H1 (cell line): ENCODE results near the gene CHAC2. TPM values are rescaled to one million over a fixed set of nuclear protein-coding genes. Genes with fewer than 3 reads are reported as not detected.

Source experiments
- CTCF ChIA-PET: fragments of 300-600 bp; sonication (Branson Sonifier 250); formaldehyde crosslinking; loops from one replicate; lab custom pipeline; 2021; ENCODE audit not compliant: partially characterized antibody; lab: Charles Lee
- POLR2A ChIA-PET: fragments of 300-600 bp; sonication (Branson Sonifier 250); formaldehyde crosslinking; loops from one replicate; lab custom pipeline; 2021; ENCODE audit warnings: inconsistent platforms; ENCODE audit not compliant: partially characterized antibody; lab: Charles Lee
- DNase-seq, 2 experiments: peaks; one replicate each; pipeline versions ENCODE4 v3.0.0 to v3.0.0-alpha.2; 2010 to 2022; ENCODE audit warnings: low spot score in 2 of 2, low read depth in 1 of 2, mixed read lengths in 1 of 2
- FAIRE-seq: peaks from 2 replicates; lab custom pipeline; 2011; peaks lifted over from hg19 to GRCh38; lab: Jason Lieb, UNC
- H2AFZ ChIP-seq: 2 replicates; pipeline ENCODE4 v1.8.1; 2012; ENCODE audit warnings: low read length, inconsistent platforms
- H2AK5ac ChIP-seq: 2 replicates; pipeline ENCODE4 v1.6.1; 2013; ENCODE audit warnings: low read depth, low read length
- H2BK120ac ChIP-seq: replicated peaks from 2 replicates; pipeline ENCODE3; 2013; ENCODE audit warnings: low read depth, low read length, inconsistent platforms
- H2BK12ac ChIP-seq: 2 replicates; pipeline ENCODE4 v1.6.1; 2013; ENCODE audit warnings: low read depth, low read length
- H2BK15ac ChIP-seq: 2 replicates; pipeline ENCODE4 v1.6.1; 2013; ENCODE audit warnings: low read length
- H2BK20ac ChIP-seq: 2 replicates; pipeline ENCODE4 v1.6.1; 2013; ENCODE audit warnings: low read length
- H2BK5ac ChIP-seq: 2 replicates; pipeline ENCODE4 v1.6.1; 2013; ENCODE audit warnings: low read depth, low read length
- H3K14ac ChIP-seq: 2 replicates; pipeline ENCODE4 v1.6.1; 2013; ENCODE audit warnings: inconsistent platforms; ENCODE audit not compliant: insufficient read length
- H3K18ac ChIP-seq: 2 replicates; pipeline ENCODE4 v1.6.1; 2013; ENCODE audit warnings: low read length; ENCODE audit errors: extremely low read depth
- H3K23ac ChIP-seq: 2 replicates; pipeline ENCODE4 v1.6.1; 2013; ENCODE audit warnings: inconsistent platforms; ENCODE audit not compliant: insufficient read length
- H3K23me2 ChIP-seq: 2 replicates; pipeline ENCODE4 v1.6.1; 2013; ENCODE audit warnings: low read depth, low read length
- H3K27ac ChIP-seq: 2 replicates; pipeline ENCODE4 v1.6.1; 2011; ENCODE audit warnings: low read depth, low read length, inconsistent platforms
- H3K27me3 ChIP-seq, 4 experiments: replicated peaks in 1 of 4; 1 replicate in 1 of 4; 2 replicates in 3 of 4; pipeline versions ENCODE4 v1.6.1 to v1.8.1; 2011 to 2013; ENCODE audit warnings: low read length in 3 of 4, mild to moderate bottlenecking in 3 of 4, inconsistent platforms in 2 of 4, mixed read lengths in 2 of 4, moderate library complexity in 1 of 4; ENCODE audit not compliant: control insufficient read depth in 3 of 4, insufficient read depth in 3 of 4; ENCODE audit errors: extremely low read depth in 1 of 4
- H3K36me3 ChIP-seq, 4 experiments: 2 replicates each; pipeline versions ENCODE4 v1.6.1 to v1.8.1; 2011 to 2013; ENCODE audit warnings: mild to moderate bottlenecking in 4 of 4, low read length in 3 of 4, moderate library complexity in 2 of 4, control low read depth in 1 of 4, inconsistent platforms in 1 of 4; ENCODE audit not compliant: insufficient read depth in 4 of 4, control insufficient read depth in 2 of 4
- H3K4ac ChIP-seq: replicated peaks from 2 replicates; pipeline ENCODE3; 2013; ENCODE audit warnings: low read length, low read depth, mixed read lengths, inconsistent platforms; ENCODE audit not compliant: insufficient read length
- H3K4me1 ChIP-seq, 4 experiments: replicated peaks in 1 of 4; 1 replicate in 1 of 4; 2 replicates in 3 of 4; pipeline versions ENCODE4 v1.6.1 to v1.8.1; 2011 to 2013; ENCODE audit warnings: low read length in 3 of 4, inconsistent platforms in 2 of 4, mixed read lengths in 1 of 4; ENCODE audit not compliant: insufficient read depth in 4 of 4, control insufficient read depth in 3 of 4
- H3K4me2 ChIP-seq, 2 experiments: 2 replicates each; pipeline versions ENCODE4 v1.6.1 to v1.8.1; 2011 to 2013; ENCODE audit warnings: low read depth in 2 of 2, low read length in 2 of 2, control low read depth in 1 of 2, inconsistent platforms in 1 of 2, mild to moderate bottlenecking in 1 of 2; ENCODE audit not compliant: insufficient read depth in 1 of 2
- H3K4me3 ChIP-seq, 4 experiments: fragments of 200-600, 300-600 bp in 1 of 4; sonication (generic), shearing (Covaris generic), sonication (Bioruptor Twin) in 1 of 4; 2 replicates each; pipeline versions ENCODE4 v1.5.1 to v1.8.1; 2011 to 2016; ENCODE audit warnings: low read length in 4 of 4, low read depth in 3 of 4, control low read depth in 2 of 4, inconsistent platforms in 2 of 4, mild to moderate bottlenecking in 2 of 4, mixed read lengths in 1 of 4, moderate library complexity in 1 of 4; ENCODE audit not compliant: insufficient read depth in 2 of 4; ENCODE audit errors: extremely low read depth in 1 of 4
- H3K56ac ChIP-seq: replicated peaks from 2 replicates; pipeline ENCODE3; 2013; ENCODE audit warnings: low read depth, mild to moderate bottlenecking, mixed read lengths, low read length, inconsistent platforms; ENCODE audit not compliant: insufficient read length
- H3K79me1 ChIP-seq: 2 replicates; pipeline ENCODE4 v1.6.1; 2013; ENCODE audit warnings: low read depth, low read length, control low read depth
- H3K79me2 ChIP-seq, 2 experiments: 2 replicates each; pipeline versions ENCODE4 v1.6.1 to v1.8.1; 2012 to 2013; ENCODE audit warnings: low read length in 2 of 2, mild to moderate bottlenecking in 2 of 2, inconsistent platforms in 1 of 2; ENCODE audit not compliant: insufficient read depth in 2 of 2, control insufficient read depth in 1 of 2
- H3K9ac ChIP-seq, 4 experiments: replicated peaks in 1 of 4; 1 replicate in 1 of 4; 2 replicates in 3 of 4; pipeline versions ENCODE4 v1.6.1 to v1.8.1; 2011 to 2013; ENCODE audit warnings: low read depth in 3 of 4, low read length in 3 of 4, control low read depth in 2 of 4, mild to moderate bottlenecking in 2 of 4, moderate library complexity in 2 of 4, inconsistent platforms in 1 of 4; ENCODE audit errors: extremely low read depth in 1 of 4
- H3K9me3 ChIP-seq, 2 experiments: 2 replicates each; pipeline versions ENCODE4 v1.6.1 to v1.8.1; 2012 to 2013; ENCODE audit warnings: mild to moderate bottlenecking in 2 of 2, moderate library complexity in 2 of 2, control low read depth in 1 of 2, inconsistent platforms in 1 of 2, low read depth in 1 of 2, low read length in 1 of 2, mixed read lengths in 1 of 2; ENCODE audit not compliant: insufficient read depth in 2 of 2
- H4K20me1 ChIP-seq, 2 experiments: replicated peaks in 1 of 2; 2 replicates each; pipeline versions ENCODE3 to v1.8.1; 2011 to 2013; ENCODE audit warnings: inconsistent platforms in 2 of 2, low read length in 2 of 2, mild to moderate bottlenecking in 1 of 2; ENCODE audit not compliant: insufficient read depth in 2 of 2, control insufficient read depth in 1 of 2
- H4K5ac ChIP-seq: 2 replicates; pipeline ENCODE4 v1.6.1; 2013; ENCODE audit warnings: low read length, low read depth, mixed read lengths, inconsistent platforms; ENCODE audit not compliant: insufficient read length
- H4K8ac ChIP-seq: 2 replicates; pipeline ENCODE4 v1.8.0; 2013; ENCODE audit warnings: mild to moderate bottlenecking, moderate library complexity, low read length, inconsistent platforms; ENCODE audit not compliant: insufficient read depth; ENCODE audit errors: extremely low read depth
- H4K91ac ChIP-seq: replicated peaks from 2 replicates; pipeline ENCODE3; 2013; ENCODE audit warnings: low read length, mixed read lengths, inconsistent platforms; ENCODE audit not compliant: insufficient read length
- CBX5 ChIP-seq: fragments of 300-800, 300-1000 bp; sonication (generic); IDR thresholded peaks from 2 replicates; pipeline ENCODE4 v1.7.1; 2016; ENCODE audit warnings: antibody characterized with exemption, low read length, low read depth
- FOSL1 ChIP-seq: IDR thresholded peaks from 2 replicates; pipeline ENCODE4 v1.6.1; 2011; ENCODE audit warnings: mild to moderate bottlenecking, low read depth, low read length, moderate library complexity; ENCODE audit not compliant: insufficient read depth
- PHF8 ChIP-seq: fragments of 200-600 bp; sonication (generic); conservative IDR thresholded peaks from 2 replicates; pipeline ENCODE4 v1.7.1; 2012; ENCODE audit warnings: low read depth, mild to moderate bottlenecking, inconsistent platforms, low read length, moderate library complexity
- RAD21 ChIP-seq, 2 experiments: IDR thresholded peaks in 1 of 2; conservative IDR thresholded peaks in 1 of 2; 2 replicates each; pipeline ENCODE4 v1.6.1; 2011; ENCODE audit warnings: low read depth in 2 of 2, low read length in 2 of 2, improper control_type of control experiment in 1 of 2, inconsistent platforms in 1 of 2, mild to moderate bottlenecking in 1 of 2, moderate library complexity in 1 of 2
- WGBS, 2 experiments: shearing (Covaris generic) in 1 of 2; methylation state at CpG; one replicate each; pipeline versions ENCODE4 v1.1.6 to v1.1.7; 2013 to 2015; ENCODE audit warnings: low lambda C conversion rate in 2 of 2, mixed read lengths in 2 of 2, inconsistent platforms in 1 of 2, low coverage in 1 of 2, missing lambda C conversion rate in 1 of 2; ENCODE audit not compliant: insufficient replicate concordance in 2 of 2, insufficient coverage in 1 of 2, insufficient read length in 1 of 2; ENCODE audit errors: extremely low coverage in 1 of 2, missing lambda C conversion rate in 1 of 2; 5-methylcytosine and 5-hydroxymethylcytosine counted together
- polyA plus RNA-seq, 7 experiments: library from polyadenylated mRNA; depleted of rRNA in 3 of 7; stranded (reverse) in 5 of 7; unstranded in 2 of 7; fragments of >200 nt in 5 of 7; fragments of 200-250 nt in 2 of 7; gene quantifications; 1 replicate in 5 of 7; 2 replicates in 1 of 7; 4 replicates in 1 of 7; pipeline versions ENCODE4 v1.2.1 to v1.2.3, GENCODE V29; 2011 to 2013; ENCODE audit warnings: missing spikeins in 2 of 7, mixed read lengths in 2 of 7
- total RNA-seq: library from RNA; stranded (reverse); fragmentation: NEBNext Ultra II Directional; extraction: Animal tissue kit (Norgen Biotek cat#: 25700); gene quantifications from 2 replicates; pipeline ENCODE4 v1.2.1, GENCODE V29; 2021

The CHAC2 gene
- total and polyA plus RNA-seq, 2 of the 8 experiments (the other 6 are each of a cell fraction or from before 2014, with no cell fraction given): 5.4 to 11.2 TPM

DNA sequence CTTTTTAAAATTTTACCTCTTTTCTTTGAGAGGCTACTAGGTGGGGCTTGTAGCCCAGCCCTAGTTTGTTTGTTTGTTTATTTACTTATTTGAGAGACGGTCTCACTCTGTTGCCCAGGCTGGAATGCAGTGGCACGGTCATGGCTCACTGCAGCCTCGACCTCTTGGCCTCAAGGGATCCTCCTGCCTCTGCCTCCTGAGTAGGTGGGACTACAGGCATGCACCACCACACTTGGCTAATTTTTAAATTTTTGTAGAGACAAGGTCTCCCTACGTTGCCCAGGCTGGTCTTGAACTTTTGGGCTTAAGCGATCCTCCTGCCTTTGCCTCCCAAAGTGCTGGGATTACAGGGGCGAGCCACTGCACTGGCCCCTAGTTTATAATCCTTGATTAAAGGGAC is 54.2 kb downstream of the CHAC2 start:
- Histone ChIP-seq H3K23ac (no peak overlapping the region), H3K4ac (no peak overlapping the region), H2BK15ac (no peak overlapping the region), H3K27me3 (no peaks in the 10 kb centered on the region), H3K9me3 (no peaks in the 10 kb centered on the region), H2AFZ (no peak overlapping the region), H2BK12ac (no peak overlapping the region), H3K36me3 (peaks cover 0 to 5% (median 0%) of the 10 kb centered on the region in 4 experiments; a peak in 2 of 8 replicates), H3K56ac (no peak overlapping the region), H3K4me1 (peaks cover 0 to 5% (median 3%) of the 10 kb centered on the region in 4 experiments; a peak in 4 of 7 replicates), H4K20me1 (no peaks in the 10 kb centered on the region), H3K9ac (no peak overlapping the region), H2BK20ac (no peak overlapping the region), H4K8ac (no peak overlapping the region), H3K14ac (no peak overlapping the region), H3K18ac (no peak overlapping the region), H4K91ac (no peak overlapping the region), H3K23me2 (no peaks in the 10 kb centered on the region), H3K27ac (no peak overlapping the region), H2BK120ac (no peak overlapping the region), H3K4me3 (no peak overlapping the region), H2BK5ac (no peak overlapping the region), H3K4me2 (no peak overlapping the region), H3K79me2 (no peaks in the 10 kb centered on the region), H3K79me1 (no peaks in the 10 kb centered on the region), H2AK5ac (no peak overlapping the region), H4K5ac (no peak overlapping the region)
- no peak for DNase-seq
- CTCF ChIA-PET: interaction anchor here (0.6 to 0.8 kb wide), 2 partner anchors 8 to 245 kb away, joined by 3 read pairs; no protein-coding TSS in a partner anchor
- POLR2A ChIA-PET: interaction anchor here (1.1 kb wide), 1 partner anchor 55 kb away, joined by 3 read pairs; the partner anchor contains the start of gene CHAC2
- TF ChIP-seq FOSL1: no peak
- no peak for TF ChIP-seq RAD21 (IDR thresholded peaks at IDR 0.05 in 1 of 2, conservative IDR thresholded peaks at IDR 0.05 in 1 of 2; ENCODE audit: low read depth in 2 of 2, low read length in 2 of 2)
- no peak for TF ChIP-seq CBX5
- TF ChIP-seq PHF8: no peak
- 89% methylated on average over 6 of the region's 6 CpGs; no CpG with 5 or more reads in 1 of the 2 experiments for WGBS, 2 experiments
- FAIRE-seq: no peak
